Esophagus muscularis mucosa (tissue), 4 donors: Measurements from ENCODE around the gene DTD1.

ENCODE experiments used
- CTCF ChIP-seq, 3 experiments: fragments of 200-600 bp in 2 of 3; fragments of 450-650 bp in 1 of 3; sonication (generic) in 2 of 3; IDR thresholded peaks; one replicate each; pipeline ENCODE4 v1.5.1; 2017 to 2019; ENCODE audit warnings: antibody characterized with exemption in 3 of 3, mild to moderate bottlenecking in 2 of 3, moderate library complexity in 1 of 3
- EP300 ChIP-seq: sonication (generic); formaldehyde crosslinking; IDR thresholded peaks from one replicate; pipeline ENCODE4 v1.6.1; 2017; ENCODE audit warnings: antibody characterized with exemption
- POLR2AphosphoS5 ChIP-seq, 2 donors: sonication (generic); formaldehyde crosslinking; IDR thresholded peaks; one replicate each; pipeline ENCODE4 v1.6.1; 2017; ENCODE audit warnings: antibody characterized with exemption in 2 of 2

DNA sequence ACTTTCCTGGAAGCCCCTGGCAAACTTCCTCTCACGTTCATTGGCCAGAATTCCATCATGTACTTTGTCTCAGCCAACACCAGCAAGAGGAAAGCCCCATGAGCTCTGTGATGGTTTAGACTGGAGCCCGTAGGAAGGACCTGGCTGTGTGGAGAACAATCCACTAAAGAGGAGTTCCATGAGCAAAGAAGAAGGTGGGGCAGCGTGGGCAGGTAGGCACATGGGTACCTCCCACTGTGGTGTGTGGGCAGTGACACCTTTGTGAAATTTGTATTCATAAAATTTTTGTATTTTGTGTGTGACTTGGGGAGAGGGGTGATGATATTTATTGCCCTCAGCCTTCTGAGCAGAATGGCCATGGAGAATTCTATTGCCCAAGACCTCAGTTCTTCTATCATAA lies 136.2 kb downstream of the DTD1 start:
- TF ChIP-seq CTCF (IDR thresholded peaks at IDR 0.05) (no peak), EP300 (no peak), POLR2AphosphoS5 (IDR thresholded peaks at IDR 0.05) (no peak)
